TTC549 (cell line): Measurements from ENCODE around the gene COL26A1.
"Not testable (repeated sequence)": the region's sequence is repeated elsewhere in the genome, so short reads cannot be mapped to it uniquely, and the experiment has no call there.

Experiments
- FAIRE-seq: peaks from 2 replicates; lab custom pipeline; 2012; peaks lifted over from hg19 to GRCh38; lab: Jason Lieb, UNC

The COL26A1 gene

DNA sequence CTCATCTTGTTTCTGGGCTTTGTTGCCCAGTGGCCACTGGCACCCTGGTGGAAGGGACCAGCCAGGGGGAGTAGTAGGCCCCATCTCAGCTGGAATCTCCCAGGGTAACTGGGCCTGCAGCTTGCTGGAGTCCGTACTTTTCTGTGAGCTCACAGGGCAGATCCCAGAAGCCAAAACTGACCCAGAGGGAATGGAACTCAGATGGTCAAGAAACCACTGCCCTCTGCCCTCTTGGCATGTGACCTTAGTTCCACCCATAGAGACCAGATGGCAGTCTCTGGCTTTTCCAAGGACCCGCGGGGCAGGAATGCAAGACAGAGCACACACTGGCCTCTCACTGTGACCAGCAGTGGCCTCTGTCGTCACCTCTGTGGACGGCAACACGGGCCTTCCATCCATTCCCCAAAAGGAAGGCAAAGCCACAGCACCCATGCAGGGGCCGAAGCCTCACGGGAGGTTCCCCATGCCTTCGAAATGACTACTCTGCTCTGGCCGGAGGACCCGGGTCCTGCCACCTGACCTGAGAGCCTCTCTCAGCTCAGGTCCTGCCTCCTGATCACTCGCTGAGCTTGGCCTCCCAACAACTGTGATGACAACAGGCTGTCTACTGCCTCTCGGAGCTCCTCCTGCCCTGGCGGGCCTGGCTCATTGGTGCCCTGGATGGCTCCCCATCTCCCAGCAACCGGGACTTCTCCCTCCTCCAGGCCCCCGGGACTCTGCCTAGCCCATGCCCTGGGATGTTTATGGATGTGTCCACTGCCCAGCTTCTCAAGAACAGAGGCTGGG, 236.5 kb downstream of the COL26A1 start:
- no peak for FAIRE-seq

DNA sequence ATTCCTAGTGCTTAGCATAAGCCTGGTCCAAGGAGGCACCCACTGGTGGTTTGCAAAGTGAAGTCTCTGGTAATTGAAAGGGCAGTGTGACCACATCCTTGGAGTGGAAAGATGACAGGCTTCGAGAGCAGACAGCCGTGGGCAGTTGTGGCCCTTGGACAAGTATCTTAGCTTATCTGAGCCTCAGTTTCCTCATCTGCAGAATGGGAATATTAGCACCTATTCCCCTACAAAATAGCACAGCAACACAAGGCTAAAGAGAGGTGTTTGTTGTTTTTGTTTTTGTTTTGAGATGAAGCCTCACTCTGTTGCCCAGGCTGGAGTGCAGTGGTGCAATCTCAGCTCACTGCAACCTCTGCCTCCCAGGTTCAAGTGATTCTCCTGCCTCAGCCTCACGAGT, 237.1 kb downstream of the COL26A1 start:
- no peak for FAIRE-seq

DNA sequence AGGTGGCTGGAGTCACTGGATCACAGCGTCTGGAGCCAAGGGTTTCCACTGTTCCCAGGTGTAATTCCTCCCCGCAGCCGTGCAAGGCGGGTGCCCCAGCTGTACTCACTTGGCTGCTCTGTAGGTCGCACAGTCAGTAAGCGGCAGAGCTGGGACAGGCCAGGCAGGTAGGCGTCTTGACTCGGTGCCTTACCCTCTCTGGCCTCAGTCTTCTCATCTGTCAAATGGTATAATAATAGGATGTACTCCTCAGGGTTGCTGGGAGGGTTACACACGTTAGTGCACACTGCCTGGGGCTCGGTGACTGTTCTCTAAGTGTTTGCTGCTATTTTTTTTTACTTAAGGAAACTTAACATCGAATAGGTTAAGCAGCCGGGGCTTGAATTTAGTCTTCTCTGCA, 239.4 kb downstream of the COL26A1 start:
- FAIRE-seq = no peak

DNA sequence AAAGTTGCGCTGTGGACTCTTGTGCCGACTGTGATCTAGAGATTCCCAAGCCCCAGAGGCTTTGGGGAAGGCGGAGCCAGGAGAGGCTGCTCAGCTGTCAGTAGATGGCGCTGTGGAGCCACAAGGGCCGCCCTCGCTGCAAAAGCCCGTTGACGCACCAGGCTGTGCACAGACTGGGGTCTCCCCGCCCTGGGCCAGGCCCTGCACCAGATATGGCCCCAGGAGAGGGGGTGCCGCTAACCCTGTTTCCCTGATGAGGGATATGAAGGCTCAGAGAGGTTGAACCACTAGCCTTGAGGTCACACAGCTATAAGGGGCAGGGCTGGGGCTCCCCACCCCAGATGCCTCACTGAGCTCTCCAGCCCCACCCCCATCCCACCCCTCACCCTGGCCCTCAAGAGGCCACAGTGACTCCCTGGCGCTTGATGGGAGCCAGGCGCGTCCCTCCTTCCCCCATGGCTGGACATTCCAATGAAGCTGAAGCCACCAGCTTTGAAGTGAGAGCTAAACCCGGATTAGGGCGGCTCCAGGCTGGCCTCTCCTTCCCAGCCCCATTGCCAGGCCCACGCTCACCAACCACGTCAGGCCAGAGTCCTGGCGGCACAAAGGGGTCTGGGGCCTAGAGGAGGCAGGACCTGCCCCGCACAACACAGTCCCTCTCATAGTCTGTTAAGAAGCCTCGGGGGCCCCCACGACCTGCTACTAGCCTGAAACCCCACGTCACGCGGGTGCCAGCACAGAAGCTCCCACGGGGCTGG, 240.0 kb downstream of the COL26A1 start:
- FAIRE-seq = no peak

DNA sequence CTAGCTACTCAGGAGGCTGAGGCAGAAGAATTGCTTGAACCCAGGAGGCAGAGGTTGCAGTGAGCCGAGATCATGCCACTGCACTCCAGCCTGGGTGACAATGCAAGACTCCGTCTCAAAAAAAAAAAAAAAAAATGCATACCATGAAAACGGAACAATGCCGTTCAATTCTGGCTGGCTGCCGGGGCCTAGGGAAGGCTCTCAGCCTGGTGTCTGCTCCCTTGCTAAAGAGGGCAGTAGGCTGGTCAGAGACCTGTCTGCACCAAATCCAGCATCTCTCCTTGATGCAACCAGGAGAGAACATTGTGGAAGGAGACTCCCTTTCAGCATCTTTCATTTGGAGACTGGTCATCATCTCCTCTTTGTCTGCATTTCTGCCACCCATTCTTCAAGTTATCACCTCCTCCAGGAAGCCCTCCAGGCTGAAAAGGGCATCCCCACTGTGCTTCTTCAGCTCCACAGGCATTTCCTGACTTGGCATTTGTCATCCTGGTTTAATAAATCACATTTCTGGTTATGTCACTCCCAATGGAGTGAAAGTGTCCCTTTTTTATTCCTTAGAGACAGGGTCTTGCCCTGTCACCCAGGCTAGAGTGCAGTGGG, 241.8 kb downstream of the COL26A1 start:
- no peak for FAIRE-seq

DNA sequence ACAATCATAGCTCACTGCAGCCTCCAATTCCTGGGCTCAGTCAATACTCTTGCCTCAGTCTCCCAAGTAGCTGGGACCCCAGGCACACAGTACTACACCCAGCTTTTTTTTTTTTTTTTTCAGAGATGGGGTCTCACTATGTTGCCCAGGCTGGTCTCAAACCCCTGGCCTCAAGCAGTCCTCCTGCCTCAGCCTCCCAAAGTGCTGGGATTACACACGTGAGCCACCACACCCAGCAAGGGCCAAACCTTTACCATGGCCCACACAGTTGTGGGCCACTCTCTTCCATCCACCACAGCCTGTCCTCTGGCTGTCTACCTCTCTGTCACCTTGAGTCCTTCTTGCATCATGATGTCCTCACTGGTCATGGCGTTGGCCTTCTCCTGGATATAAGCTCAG, 242.3 kb downstream of the COL26A1 start:
- not testable (repeated sequence) for FAIRE-seq

DNA sequence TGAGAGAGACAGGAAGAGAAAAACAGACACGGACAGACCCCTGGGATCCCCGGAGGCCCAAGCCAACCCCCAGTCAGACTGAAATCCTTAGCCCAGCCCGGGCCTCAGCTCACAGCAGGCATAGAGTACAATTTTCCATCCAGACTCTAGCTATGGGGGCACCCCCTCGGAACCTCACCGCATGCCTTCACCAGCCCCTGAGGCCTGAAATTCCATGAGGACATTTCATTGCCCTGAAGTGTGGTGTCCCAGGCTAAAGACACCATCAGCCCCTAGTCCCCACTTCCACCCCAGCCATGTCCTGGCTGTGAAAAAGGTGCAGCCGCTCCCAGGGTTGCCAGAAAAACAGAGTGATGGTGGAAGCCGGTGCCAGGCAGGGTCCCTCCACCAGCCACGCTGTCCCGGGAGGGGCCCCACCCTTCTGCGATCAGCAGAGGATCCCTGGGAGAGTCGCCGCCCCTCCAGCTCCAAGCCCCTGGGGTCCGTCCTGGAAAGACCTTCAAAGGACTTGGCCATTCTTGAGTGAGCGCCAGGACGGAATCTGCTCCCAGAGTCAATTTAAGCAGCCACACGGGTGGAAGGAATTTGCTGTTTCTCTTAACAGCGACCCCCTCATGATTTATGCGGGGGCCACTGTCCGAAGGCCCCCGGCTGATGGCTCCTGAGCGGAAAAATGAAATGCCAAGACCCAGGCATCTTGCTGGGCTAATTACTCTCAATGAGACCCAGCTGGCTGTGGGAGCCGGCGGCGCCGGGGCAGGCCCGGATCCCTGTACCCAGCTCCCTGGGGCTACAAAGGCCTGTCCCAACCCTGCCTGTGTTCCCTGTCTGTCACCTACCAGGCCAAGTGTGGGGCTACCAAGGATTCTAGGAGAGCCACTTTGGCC, 243.2 kb downstream of the COL26A1 start:
- FAIRE-seq = no peak

DNA sequence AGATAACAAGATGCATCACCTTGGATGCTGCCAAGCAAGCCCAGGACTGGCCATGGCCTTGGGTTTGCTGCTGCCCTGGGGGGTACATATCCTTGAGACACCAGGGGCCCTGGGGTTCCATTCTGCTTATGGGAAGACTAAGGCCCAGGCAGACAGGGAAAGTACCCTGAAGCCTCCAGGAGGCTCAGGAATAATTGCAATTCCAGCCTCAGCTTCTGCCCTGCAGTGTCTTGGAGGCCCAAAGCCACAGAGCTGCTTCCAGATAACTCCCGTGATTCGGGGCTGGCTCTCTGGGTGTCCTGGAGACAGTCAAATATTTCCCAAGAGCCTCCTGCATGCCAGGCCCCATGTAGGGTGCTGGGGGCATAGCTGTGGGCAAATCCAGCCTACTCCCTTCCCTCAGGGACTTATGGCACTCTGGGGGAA, 243.8 kb downstream of the COL26A1 start:
- no peak for FAIRE-seq
